Loucy (cell line): ENCODE results near the gene BOLA3.

ENCODE experiments used
- CTCF ChIP-seq: fragments of 200-600 bp; sonication (generic); conservative IDR thresholded peaks from 2 replicates; pipeline ENCODE4 v1.5.1; 2014; ENCODE audit warnings: mild to moderate bottlenecking, antibody characterized with exemption, low read length
- EZH2phosphoT487 ChIP-seq: fragments of 200-600 bp; IDR thresholded peaks from 2 replicates; pipeline ENCODE4 v1.6.1; 2018; ENCODE audit warnings: antibody characterized with exemption, mild to moderate bottlenecking, moderate library complexity, borderline replicate concordance

DNA sequence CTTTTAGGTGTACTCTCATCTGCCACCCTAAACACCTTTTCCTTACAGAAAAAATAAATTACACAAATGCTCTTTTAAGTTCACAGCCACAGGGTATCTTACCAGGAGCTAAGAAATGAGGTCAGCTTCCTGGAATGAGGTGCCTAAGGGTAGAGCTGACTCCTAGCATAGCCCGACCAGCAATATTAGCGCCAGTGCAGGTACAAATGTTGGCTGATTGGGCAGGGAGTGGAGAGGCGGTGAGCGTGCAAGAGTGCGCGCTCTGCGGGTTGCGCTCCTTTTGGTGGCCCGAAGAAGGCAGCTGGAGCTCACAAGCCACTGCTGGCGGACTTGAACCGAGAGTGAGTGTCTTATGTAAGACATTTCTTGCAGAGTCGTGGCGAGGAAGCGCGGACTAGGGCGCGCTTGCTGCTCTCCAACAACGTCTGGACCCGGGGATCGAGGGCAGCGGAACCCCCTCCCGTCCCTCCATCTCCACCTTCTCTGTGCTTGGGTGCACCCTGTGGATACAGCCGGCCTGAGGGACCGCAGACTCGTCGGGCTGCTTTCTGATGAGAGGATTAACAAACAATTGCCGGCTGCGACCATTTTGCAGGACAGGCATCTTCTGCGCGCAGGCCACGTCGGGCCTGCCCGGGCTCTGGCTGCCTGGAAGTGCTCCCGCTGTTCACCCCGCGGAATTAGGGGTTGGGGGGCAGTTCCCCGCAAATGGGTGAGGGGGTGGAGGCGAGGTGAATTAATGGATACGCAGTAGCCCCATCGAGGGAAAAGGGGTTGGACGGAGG is 17.3 kb downstream of the BOLA3 start:
- TF ChIP-seq CTCF (no peak), EZH2phosphoT487 (no peak)
